ENCODE measurements around the gene ZNF230.

GRCh38 chr19:44002566-44003460, at the start of gene ZNF230:
- no peak for TF ChIP-seq CTCF (IDR thresholded peaks at IDR 0.05; ENCODE audit: low read length)
- TF ChIP-seq EZH2 (IDR thresholded peaks at IDR 0.05; ENCODE audit: borderline replicate concordance, low read length): no peak

All from OCI-LY1 (cell line).